ENCODE data around the gene FXR1.
A peak's percentile ranks its signal among the peaks of the same experiment; 100 is the strongest.

The FXR1 gene

GRCh38 chr3:181006541-181006940 is 94.1 kb downstream of the FXR1 start:
- no peak for DNase-seq (ENCODE audit: low read depth in 1 of 2, low spot score in 1 of 2)

GRCh38 chr3:181007262-181007661 is 94.8 kb downstream of the FXR1 start:
- no peak for DNase-seq (ENCODE audit: low read depth in 1 of 2, low spot score in 1 of 2)

GRCh38 chr3:181008796-181009195 is 96.3 kb downstream of the FXR1 start:
- DNase-seq (ENCODE audit: low read depth in 1 of 2, low spot score in 1 of 2): no peak

GRCh38 chr3:181009225-181009624 is 96.8 kb downstream of the FXR1 start:
- peak in 1 of 2 donors; percentile 8 for DNase-seq (ENCODE audit: low read depth in 1 of 2, low spot score in 1 of 2)

GRCh38 chr3:181017690-181018089 is 105.2 kb downstream of the FXR1 start:
- no peak for DNase-seq (ENCODE audit: low read depth in 1 of 2, low spot score in 1 of 2)

GRCh38 chr3:181025204-181025603 is 112.7 kb downstream of the FXR1 start:
- no peak for DNase-seq (ENCODE audit: low read depth in 1 of 2, low spot score in 1 of 2)

- DNase-seq (ENCODE audit: low read depth in 1 of 2, low spot score in 1 of 2): no peak
Measured at GRCh38 chr3:181030948-181031347, 118.5 kb downstream of the FXR1 start.

Measured in activated CD4-positive, alpha-beta T cell treated with anti-CD3 and anti-CD28 coated beads, Interleukin-2, amount 50 U/mL, for 24 hours (primary cell).